Stimulated activated CD4-positive, alpha-beta T cell treated with anti-CD3 and anti-CD28 coated beads, Interleukin-1b, Interleukin-23, amount 100 ng/mL, for 48 hours (primary cell): ENCODE measurements around the gene SLC9B1.
A peak's percentile ranks its signal among the peaks of the same experiment; 100 is the strongest.
"Not testable (repeated sequence)": the region's sequence is repeated elsewhere in the genome, so short reads cannot be mapped to it uniquely, and the experiment has no call there.

Experiments
- DNase-seq: peaks from one replicate; pipeline ENCODE4 v3.0.0-alpha.2; 2020

Gene SLC9B1

DNA sequence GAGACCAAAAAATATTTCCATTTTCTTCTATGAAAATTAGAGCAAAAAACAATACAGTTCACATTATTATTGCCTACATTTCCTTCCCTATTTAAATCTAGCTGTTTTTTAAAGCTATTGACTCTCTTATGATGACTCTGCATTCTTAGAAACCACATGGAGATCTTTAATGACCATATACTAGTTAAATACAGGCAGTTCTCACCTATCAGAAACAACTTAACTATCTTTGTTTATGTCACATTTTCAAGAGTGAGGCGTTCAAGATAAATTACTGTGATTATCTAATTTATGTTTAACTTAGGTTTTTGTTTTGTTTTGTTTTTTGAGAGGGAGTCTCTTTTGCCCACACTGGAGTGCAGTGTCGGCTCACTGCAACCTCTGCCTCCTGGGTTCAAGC lies 147.7 kb downstream of the SLC9B1 start:
- DNase-seq: no peak

DNA sequence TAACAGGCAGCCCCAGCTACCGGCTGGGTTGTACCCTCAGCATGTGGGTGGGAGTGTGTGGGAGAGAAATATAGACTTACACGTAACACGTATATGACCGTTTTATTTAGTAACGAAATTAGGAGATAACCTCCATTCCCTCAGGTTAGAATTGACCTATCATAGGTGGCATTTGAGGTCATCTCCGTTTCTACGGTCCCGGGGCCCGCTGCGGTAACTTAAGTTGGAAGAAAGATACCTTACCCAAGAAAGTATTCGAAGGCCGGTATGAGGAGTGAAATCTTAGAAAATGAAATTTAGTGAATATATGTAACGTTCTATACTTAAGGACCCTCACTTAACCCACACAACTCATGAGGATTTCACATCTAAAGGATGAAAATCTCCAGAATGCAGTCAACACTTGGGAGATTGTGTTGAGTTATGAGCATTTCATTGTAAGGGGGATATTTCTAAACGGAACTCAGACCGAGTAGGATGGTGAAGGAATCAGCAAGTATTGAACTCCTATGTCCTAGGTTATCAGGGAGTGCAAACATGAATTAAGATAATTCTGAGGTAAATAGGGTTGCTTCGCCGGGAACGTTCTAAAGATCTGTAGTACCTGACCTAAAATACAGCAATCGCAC lies 149.8 kb downstream of the SLC9B1 start:
- DNase-seq: no peak

DNA sequence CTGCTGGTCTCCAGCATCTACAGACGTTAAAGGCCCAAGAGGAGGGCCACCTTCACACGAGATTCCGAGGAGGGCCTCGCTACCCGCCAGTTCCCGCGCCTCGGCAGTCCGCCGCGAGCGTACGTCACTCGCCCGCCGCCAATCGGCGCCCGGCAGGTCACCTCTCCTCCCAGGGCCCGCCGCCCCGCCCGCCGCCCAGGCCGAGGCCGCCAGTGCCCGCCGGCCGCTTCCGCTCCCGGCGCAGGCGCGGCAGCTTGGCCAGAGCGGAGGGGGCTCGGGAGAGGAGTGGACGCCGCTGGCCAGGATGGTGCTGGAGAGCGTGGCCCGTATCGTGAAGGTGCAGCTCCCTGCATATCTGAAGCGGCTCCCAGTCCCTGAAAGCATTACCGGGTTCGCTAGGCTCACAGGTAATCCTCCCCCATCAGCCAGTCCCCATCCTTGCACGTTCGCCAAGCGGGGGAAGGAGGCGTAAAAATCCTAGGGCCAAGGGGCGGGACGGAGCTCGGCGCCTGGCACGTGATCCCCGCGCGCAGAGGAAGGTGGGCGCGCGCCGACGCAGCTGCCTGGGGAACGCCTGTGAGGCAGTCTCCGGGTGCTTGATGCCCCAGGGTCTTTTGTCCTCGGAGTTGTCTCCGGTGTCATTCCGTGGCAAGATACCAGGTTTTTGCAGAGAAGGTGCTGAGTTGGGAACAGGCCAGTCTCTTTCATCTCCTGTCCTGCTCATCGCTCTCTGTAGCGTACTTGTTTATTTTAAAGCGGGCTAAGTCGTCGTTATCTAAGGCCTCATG lies 150.5 kb downstream of the SLC9B1 start, which contains the start of gene CISD2:
Gene CISD2, plus strand, starts transcription at position 212 of the 788 bp plus-strand sequence. Its CDS starts 93 bp downstream, at position 305.
- DNase-seq: peak; percentile 93

DNA sequence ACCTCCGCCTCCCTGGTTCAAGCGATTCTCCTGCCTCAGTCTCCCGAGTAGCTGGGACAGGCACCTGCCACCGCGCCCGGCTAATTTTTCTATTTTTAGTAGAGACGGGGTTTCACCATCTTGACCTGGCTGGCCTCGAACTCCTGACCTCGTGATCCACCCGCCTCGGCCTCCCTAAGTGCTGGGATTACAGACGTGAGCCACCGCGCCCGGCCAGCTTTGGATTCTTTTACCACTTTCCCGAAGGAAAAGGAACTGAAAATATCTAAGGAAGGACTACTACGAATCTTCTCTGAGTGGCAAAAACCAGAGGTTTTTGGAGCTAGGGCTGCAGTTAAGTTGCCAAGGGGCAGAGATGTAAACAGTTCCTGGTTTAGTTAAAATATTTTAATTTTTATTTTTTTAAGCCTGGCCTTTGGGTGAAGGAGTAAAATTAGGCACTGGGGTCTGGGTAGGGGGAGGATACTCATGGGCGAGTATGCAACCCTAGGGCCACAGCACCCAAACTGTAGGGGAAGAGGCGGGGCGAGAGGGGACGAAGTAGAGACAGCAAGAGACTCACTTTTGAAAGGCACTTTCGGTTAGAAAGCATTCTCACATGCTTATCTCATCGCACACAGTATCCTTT lies 151.2 kb downstream of the SLC9B1 start:
- DNase-seq: peak; percentile 18

DNA sequence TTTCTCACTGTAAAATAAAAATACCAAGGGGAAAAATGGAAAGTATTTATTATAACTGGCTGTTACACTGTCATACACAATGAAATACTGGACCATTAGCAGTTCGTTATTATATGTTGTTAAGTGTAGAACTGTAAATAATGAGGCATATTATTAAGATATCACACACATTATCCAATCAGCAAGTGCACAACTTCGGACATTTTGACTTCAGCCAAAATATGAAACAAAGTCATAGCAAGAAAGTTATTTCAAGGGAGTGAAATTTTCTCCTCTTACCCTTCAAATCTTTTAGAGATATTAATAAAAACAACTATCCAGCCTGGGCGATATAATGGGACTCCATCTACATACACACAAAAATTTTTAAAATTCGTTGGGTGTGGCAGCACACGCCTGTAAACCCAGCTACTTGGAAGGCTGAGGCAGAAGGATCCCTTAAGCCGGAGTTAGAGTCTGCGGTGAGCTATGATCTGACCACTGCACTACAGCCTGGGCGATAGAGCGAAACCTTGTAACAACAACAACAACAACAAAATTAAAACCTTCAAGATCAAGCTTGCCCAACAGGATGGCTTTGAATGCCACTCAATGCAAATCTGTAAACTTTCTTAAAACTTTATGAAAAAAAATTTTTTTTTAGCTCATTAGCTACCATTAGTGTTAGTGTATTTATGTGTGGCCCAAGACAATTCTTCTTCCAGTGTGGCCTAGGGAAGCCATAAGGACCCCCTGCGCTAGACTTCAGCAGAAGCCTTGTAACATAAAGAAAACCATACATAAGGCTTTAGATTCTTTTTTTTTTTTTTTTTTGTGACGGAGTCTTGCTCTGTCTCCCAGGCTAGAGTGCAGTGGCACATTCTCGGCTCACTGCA lies 152.0 kb downstream of the SLC9B1 start:
- DNase-seq: no peak

DNA sequence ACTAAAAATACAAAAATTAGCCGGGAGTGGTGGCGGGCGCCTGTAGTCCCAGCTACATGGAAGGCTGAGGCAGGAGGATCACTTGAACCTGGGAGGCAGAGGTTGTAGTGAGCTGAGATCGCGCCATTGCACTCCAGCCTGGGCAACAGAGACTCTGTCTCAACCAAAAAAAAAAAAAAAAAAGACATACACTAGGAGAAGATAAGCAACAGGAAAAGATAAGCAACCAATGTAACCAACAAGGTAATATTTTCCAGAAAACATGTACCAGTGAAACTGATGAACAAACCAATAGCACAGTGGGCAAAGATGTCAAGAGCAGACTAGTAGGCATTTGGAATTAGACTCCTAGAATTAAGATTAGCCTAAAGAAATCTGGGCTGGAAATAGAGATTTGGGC lies 154.2 kb downstream of the SLC9B1 start:
- not testable (repeated sequence) for DNase-seq

DNA sequence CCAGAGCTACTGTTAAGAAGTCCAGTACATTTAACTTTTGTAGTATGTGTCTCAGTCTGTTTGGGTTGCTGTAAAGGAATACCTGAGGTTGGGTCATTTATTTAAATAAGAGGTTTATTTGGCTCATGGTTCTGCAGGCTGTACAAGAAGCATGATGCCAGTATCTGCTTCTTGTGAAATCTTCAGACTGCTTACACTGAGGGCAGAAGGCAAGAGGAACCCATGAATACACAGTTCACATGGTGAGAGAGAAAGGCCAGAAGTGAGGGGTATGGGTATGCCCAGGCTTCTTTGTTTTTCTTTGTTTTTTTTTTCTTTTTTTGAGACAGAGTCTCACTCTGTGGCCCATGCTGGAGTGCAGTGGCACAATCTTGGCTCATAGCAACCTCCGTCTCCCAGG lies 156.8 kb downstream of the SLC9B1 start:
- no peak for DNase-seq

DNA sequence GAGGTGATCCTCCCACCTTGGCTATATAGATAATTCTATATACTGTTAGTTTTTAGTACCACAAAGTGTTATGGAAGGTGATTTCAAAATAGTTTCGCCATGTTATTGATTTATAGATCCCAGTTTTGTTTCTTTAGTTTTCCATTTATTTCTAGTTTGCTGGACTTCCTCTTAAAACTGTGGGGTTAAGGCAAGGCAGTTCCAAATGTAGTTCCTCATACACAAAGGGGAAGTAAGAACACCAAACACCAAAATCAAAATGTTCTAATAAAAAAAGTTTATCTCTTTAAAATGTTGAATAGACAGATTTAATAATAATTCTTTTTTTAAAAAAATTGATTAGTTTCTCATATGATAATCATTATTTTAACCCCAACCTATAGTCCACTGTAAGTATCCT lies 157.5 kb downstream of the SLC9B1 start:
- DNase-seq: no peak

DNA sequence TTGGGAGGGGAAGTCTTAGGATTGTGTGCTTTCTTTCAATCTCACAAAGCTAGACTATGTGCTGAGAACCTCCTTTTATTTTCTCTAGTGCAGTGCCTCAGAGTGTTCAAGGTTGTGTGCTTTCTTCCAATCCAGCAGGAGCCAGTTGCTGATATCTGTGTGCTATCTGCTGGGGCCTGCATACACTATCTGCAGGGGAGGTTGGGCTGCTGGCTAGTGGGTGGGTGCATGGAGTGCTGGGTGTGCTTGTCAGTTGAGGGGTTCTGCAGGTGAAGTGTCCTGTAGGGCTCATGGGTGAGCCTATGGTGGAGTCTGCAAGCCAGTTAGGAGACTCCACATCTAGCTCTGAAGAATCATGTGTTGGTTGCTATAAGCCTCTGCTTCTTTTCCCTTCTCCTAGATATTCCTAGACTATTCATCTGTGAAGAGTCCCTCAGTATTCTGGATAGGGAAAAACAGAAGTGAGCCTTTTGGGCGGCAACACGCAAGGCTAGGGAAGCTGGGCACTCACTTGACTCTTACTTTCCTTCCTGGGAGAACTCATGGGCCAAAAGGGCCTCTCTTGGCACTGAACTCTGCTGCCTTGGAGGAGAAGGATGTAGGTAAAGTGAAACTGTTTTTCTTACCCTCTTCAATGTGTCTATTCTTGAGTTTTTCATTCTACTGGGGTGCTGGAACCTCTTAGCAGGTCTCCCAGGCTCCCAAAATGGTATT lies 158.7 kb downstream of the SLC9B1 start:
- no peak for DNase-seq

DNA sequence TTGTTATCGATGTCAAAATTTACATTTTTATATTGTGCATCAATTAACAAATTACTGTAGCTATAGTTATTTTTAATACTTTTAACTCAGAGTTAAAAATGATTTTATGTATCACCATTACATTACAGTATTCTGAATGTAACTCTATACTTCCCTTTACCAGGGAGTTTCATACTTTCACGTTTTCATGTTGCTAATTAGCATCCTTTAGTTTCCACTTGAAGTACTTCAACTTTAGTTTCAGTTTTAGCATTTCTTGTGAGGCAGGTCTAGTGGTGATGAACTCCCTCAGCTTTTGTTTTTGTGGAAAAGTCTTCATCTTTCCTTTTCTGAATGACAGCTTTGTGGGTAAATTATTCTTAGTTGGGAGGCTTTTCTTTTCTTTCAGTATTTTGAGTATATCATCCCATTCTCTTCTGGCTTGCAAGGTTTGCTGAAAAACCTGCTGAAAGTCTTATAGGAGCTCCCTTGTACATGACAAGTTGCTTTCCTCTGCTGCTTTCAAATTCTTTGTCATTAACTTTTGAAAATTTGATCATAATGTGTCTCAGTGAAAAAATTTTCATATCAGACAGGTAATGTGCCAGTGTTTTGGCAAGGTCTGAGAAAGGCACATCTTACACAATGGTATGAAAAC lies 160.6 kb downstream of the SLC9B1 start:
- no peak for DNase-seq
